Calu3 (cell line): Measurements from ENCODE around the gene NOTO. TPM values are rescaled to one million over a fixed set of nuclear protein-coding genes. Genes with fewer than 3 reads are reported as not detected.

Experiments
- BruUV-seq: library from RNA; stranded (reverse); fragments of 400-500 nt; replicated peaks from 2 replicates; lab custom pipeline; 2021; lab: Mats Ljungman, UMichigan
- CTCF ChIA-PET: fragments of 300-600 bp; sonication (Branson Sonifier 250); formaldehyde crosslinking; loops from one replicate; lab custom pipeline; 2022; ENCODE audit warnings: antibody characterized with exemption; lab: Charles Lee
- DNase-seq: peaks from one replicate; pipeline ENCODE4 v3.0.0; 2022
- H3K27ac Mint-ChIP-seq: one replicate; pipeline ENCODE4 v1.8.0; 2022; ENCODE audit warnings: mixed read lengths; ENCODE audit not compliant: unreplicated experiment
- H3K27me3 Mint-ChIP-seq: one replicate; pipeline ENCODE4 v1.8.0; 2022; ENCODE audit warnings: mixed read lengths; ENCODE audit not compliant: unreplicated experiment
- H3K36me3 Mint-ChIP-seq: one replicate; pipeline ENCODE4 v1.8.0; 2022; ENCODE audit warnings: mild to moderate bottlenecking, moderate library complexity, mixed read lengths; ENCODE audit not compliant: insufficient read depth, unreplicated experiment
- H3K4me1 Mint-ChIP-seq: one replicate; pipeline ENCODE4 v1.8.0; 2022; ENCODE audit warnings: mild to moderate bottlenecking, low read depth, mixed read lengths; ENCODE audit not compliant: unreplicated experiment
- H3K4me3 Mint-ChIP-seq: one replicate; pipeline ENCODE4 v1.8.0; 2022; ENCODE audit warnings: mild to moderate bottlenecking, low read depth, moderate library complexity, mixed read lengths; ENCODE audit not compliant: unreplicated experiment
- H3K9me3 Mint-ChIP-seq: one replicate; pipeline ENCODE4 v1.8.0; 2022; ENCODE audit warnings: low read depth, mixed read lengths; ENCODE audit not compliant: unreplicated experiment
- CTCF ChIP-seq: fragments of 200-600 bp; IDR thresholded peaks from one replicate; pipeline ENCODE4 v1.8.0; 2022; ENCODE audit warnings: antibody characterized with exemption; ENCODE audit not compliant: unreplicated experiment
- intact Hi-C: fragments of 100-400 bp; cut with micrococcal nuclease; formaldehyde crosslinking; loops from one replicate; pipeline ENCODE4 v1.10.0; 2022; ENCODE audit not compliant: unreplicated experiment
- total RNA-seq: library from RNA; stranded (reverse); gene quantifications from 2 replicates; pipeline ENCODE4 v1.2.3, GENCODE V29; 2022

NOTO gene
- total RNA-seq, 1 experiment from 2014 or later: not detected

GRCh38 chr2:73250872-73251846 is 48.8 kb downstream of the NOTO start:
- Mint-ChIP-seq H3K4me1 (no peaks in the 10 kb centered on the region), H3K27ac (no peak overlapping the region), H3K9me3 (no peaks in the 10 kb centered on the region), H3K27me3 (no peaks in the 10 kb centered on the region), H3K4me3 (no peak overlapping the region), H3K36me3 (peaks cover 80% of the 10 kb centered on the region)
- DNase-seq: no peak
- intact Hi-C loops: no loop called here
- TF ChIP-seq CTCF: no peak
- BruUV-seq: no TSS peak
- CTCF ChIA-PET: interaction anchor here (0.5 to 0.7 kb wide), 5 partner anchors 10 to 285 kb away, joined by 3 to 4 read pairs (median 3); partner anchors contain the start of gene PRADC1

- Mint-ChIP-seq H3K27me3 (no peaks in the 10 kb centered on the region), H3K4me1 (no peaks in the 10 kb centered on the region), H3K36me3 (peaks cover 68% of the 10 kb centered on the region), H3K4me3 (no peak overlapping the region), H3K27ac (no peak overlapping the region), H3K9me3 (no peaks in the 10 kb centered on the region)
- CTCF ChIA-PET: interaction anchor here (0.7 kb wide), 1 partner anchor 284 kb away, joined by 4 read pairs; no protein-coding TSS in a partner anchor
- intact Hi-C loops: no loop called here
- no peak for DNase-seq
- TF ChIP-seq CTCF: no peak
- no TSS peak for BruUV-seq
Observed at GRCh38 chr2:73252238-73253027, 50.1 kb downstream of the NOTO start.

- H3K27me3 Mint-ChIP-seq: no peaks in the 10 kb centered on the region
- intact Hi-C loops: no loop called here
- no peak for TF ChIP-seq CTCF
- peaks cover 63% of the 10 kb centered on the region for H3K36me3 Mint-ChIP-seq
- no peak overlapping the region for H3K27ac Mint-ChIP-seq
- H3K4me1 Mint-ChIP-seq: no peaks in the 10 kb centered on the region
- no TSS peak for BruUV-seq
- CTCF ChIA-PET: interaction anchor here (1.4 kb wide), 1 partner anchor 20 kb away, joined by 4 read pairs; the partner anchor contains the start of gene CCT7
- H3K4me3 Mint-ChIP-seq: no peak overlapping the region
- DNase-seq: no peak
- H3K9me3 Mint-ChIP-seq: no peaks in the 10 kb centered on the region
Observed at GRCh38 chr2:73253400-73253799, 51.0 kb downstream of the NOTO start.

GRCh38 chr2:73253901-73254300 is 51.5 kb downstream of the NOTO start:
- intact Hi-C loops: no loop called here
- Mint-ChIP-seq H3K4me3 (no peak overlapping the region), H3K36me3 (peaks cover 58% of the 10 kb centered on the region), H3K27ac (no peak overlapping the region), H3K4me1 (no peaks in the 10 kb centered on the region), H3K27me3 (no peaks in the 10 kb centered on the region), H3K9me3 (no peaks in the 10 kb centered on the region)
- CTCF ChIA-PET: interaction anchor here (0.5 to 1.4 kb wide), 2 partner anchors 20 to 624 kb away, joined by 3 to 4 read pairs; partner anchors contain the start of gene CCT7
- DNase-seq: no peak
- no TSS peak for BruUV-seq
- no peak for TF ChIP-seq CTCF
